ENCODE measurements around the gene KCNJ6. TPM values are rescaled to one million over a fixed set of nuclear protein-coding genes. Genes with fewer than 3 reads are reported as not detected.

KCNJ6 gene
- total and polyA plus RNA-seq, 9 of the 15 experiments (the other 6 are each of a cell fraction or from before 2014, with no cell fraction given), result 0.06 to 0.21 (median 0.13) TPM; not detected in 1

DNA sequence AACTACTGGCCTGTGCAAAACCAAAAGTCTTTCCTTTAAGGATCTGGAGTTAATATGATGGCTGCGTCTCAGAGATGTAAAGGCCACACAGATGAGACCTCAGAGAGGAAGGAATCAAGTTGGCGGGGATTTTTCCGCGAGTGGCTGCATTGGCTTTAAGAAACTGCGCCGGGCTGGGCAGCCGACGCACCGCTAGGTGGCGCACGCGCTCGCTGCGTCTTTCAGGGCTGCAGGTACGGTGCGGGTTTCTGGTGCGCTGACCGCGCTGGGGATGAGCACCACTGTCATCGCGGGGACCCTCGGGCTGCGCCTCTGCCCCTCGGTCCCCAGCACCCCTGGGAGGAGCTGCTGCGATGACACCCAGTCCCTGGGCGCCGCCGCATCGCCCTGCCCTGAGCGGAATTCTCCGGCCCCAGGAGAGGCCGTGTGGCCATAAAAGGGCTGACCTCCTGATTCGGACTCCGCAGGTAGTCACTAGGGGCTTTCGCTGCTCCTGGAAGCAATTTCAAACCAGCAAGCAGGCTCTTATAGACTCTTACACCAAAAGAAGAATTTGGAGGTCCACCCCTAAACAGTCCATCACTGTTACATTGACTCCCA is 241.0 kb downstream of the KCNJ6 start (continued):
- TF ChIP-seq, protein P1, sequence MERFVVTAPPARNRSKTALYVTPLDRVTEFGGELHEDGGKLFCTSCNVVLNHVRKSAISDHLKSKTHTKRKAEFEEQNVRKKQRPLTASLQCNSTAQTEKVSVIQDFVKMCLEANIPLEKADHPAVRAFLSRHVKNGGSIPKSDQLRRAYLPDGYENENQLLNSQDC (CRISPR knock-in tag; IDR thresholded peaks at IDR 0.05), result no peak
- TF ChIP-seq MYBL2 (IDR thresholded peaks at IDR 0.05; ENCODE audit: low read depth) (no peak), MYBL2 (CRISPR knock-in tag; IDR thresholded peaks at IDR 0.05; ENCODE audit: borderline replicate concordance) (no peak), EHMT2 (IDR thresholded peaks at IDR 0.05) (no peak), ELF1 (tag; IDR thresholded peaks at IDR 0.05) (no peak), ZNF3 (CRISPR knock-in tag; IDR thresholded peaks at IDR 0.05) (no peak), MXI1 (IDR thresholded peaks at IDR 0.05; ENCODE audit: low read depth, low read length) (no peak), CXXC5 (CRISPR knock-in tag; IDR thresholded peaks at IDR 0.05) (peak; percentile 56), ZNF41 (CRISPR knock-in tag; conservative IDR thresholded peaks at IDR 0.05) (no peak), TAF9B (IDR thresholded peaks at IDR 0.05; ENCODE audit: partially characterized antibody) (no peak), ZKSCAN8 (CRISPR knock-in tag; IDR thresholded peaks at IDR 0.05) (no peak), KDM4B (IDR thresholded peaks at IDR 0.05; ENCODE audit: borderline replicate concordance in 2 of 2, low read depth in 1 of 2) (peak in 1 of 2 experiments; percentile 34; a peak in 1 of 4 replicates), CTBP1 (IDR thresholded peaks at IDR 0.05; ENCODE audit: borderline replicate concordance) (peak; percentile 66; the same call in 1 of the 2 replicates), FOXK2 (conservative IDR thresholded peaks at IDR 0.05 in 1 of 2, IDR thresholded peaks at IDR 0.05 in 1 of 2; ENCODE audit: low read depth in 2 of 2) (no peak)
- TF ChIP-seq, protein P2, sequence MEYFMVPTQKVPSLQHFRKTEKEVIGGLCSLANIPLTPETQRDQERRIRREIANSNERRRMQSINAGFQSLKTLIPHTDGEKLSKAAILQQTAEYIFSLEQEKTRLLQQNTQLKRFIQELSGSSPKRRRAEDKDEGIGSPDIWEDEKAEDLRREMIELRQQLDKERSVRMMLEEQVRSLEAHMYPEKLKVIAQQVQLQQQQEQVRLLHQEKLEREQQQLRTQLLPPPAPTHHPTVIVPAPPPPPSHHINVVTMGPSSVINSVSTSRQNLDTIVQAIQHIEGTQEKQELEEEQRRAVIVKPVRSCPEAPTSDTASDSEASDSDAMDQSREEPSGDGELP (CRISPR knock-in tag; IDR thresholded peaks at IDR 0.05; ENCODE audit: borderline replicate concordance), result peak; percentile 17; the same call in 1 of the 2 replicates

All from K562 (cell line).